WI38 (cell line): ENCODE measurements around the gene KIF3A.

ENCODE experiments used
- H3K4me3 ChIP-seq: 2 replicates; pipeline ENCODE4 v1.5.1; 2011; ENCODE audit warnings: low read depth, mild to moderate bottlenecking, control low read depth, low read length
- TF ChIP-seq, protein P1 (sequence below): IDR thresholded peaks from 2 replicates; pipeline ENCODE4 v1.5.1; 2012; ENCODE audit warnings: low read depth, mild to moderate bottlenecking, control low read depth, low read length

Gene KIF3A

DNA sequence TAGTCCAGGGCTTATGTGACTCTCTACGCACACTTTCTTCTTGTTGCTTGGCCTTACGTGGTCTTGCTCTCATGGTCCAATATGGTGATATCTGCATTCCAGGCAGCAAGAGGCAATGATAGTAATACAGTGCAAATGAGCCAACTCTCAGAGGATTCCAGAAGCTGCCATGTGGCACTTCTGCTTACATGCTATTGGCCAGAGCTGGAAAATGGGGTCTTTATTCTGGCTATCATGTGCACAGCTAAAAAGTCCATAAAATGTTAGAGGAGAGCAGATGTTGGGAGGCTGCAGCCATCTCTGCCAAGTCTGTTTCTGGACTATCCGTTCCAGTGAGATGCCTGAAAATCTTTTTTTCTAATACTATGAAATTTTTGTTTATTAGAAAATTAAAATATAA lies 42.6 kb upstream of the KIF3A start:
- H3K4me3 ChIP-seq, result no peak overlapping the region
- TF ChIP-seq, protein P1, sequence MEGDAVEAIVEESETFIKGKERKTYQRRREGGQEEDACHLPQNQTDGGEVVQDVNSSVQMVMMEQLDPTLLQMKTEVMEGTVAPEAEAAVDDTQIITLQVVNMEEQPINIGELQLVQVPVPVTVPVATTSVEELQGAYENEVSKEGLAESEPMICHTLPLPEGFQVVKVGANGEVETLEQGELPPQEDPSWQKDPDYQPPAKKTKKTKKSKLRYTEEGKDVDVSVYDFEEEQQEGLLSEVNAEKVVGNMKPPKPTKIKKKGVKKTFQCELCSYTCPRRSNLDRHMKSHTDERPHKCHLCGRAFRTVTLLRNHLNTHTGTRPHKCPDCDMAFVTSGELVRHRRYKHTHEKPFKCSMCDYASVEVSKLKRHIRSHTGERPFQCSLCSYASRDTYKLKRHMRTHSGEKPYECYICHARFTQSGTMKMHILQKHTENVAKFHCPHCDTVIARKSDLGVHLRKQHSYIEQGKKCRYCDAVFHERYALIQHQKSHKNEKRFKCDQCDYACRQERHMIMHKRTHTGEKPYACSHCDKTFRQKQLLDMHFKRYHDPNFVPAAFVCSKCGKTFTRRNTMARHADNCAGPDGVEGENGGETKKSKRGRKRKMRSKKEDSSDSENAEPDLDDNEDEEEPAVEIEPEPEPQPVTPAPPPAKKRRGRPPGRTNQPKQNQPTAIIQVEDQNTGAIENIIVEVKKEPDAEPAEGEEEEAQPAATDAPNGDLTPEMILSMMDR, result no peak

DNA sequence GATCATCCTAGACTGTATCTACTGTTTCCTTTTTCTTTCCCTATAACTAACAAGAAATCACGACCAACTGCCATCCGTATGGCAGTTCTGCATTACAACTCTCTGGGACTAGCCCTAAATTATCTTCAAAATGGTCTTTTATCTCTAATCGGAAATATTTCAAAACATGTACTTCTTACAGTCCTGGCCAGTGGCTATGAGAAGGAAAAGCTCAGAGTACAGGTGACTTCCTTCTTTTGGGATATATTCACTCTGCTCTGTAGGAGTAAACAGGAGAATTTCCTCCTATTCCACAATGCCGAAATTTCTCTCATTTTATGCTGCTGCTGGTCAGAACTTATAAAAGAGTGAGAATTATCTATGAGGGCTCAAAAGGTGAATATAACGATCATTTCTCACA lies 41.5 kb upstream of the KIF3A start:
- H3K4me3 ChIP-seq, result no peak overlapping the region
- TF ChIP-seq, protein P1, result no peak

DNA sequence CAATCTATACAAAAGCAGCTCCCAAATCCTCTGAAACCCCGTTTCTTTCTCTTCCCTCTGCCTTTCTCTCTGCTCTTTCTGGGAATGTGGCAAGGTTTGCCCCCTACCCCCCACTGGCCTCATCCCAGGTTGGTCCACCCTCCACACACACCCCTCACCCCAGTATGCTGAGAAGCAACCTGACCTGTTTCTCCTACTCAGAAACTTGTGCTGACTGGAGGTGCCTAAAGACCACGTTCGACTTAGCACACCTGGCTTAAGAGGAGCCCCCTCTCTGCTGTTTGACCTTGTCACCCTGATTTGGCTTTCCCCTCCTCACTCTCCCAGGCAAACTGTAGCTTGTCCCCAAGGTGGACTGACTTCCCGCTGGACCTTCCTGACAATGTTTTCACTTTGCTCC lies 40.8 kb upstream of the KIF3A start:
- peak overlapping the region; percentile 81 for H3K4me3 ChIP-seq
- TF ChIP-seq, protein P1, result no peak

- TF ChIP-seq, protein P1, result no peak
- H3K4me3 ChIP-seq, result peak within 1 kb of the TSS; percentile 81
Measured at GRCh38 chr5:132777209-132778069, 40.1 kb upstream of the KIF3A start, which contains the start of gene SEPTIN8. Gene SEPTIN8 (minus strand): TSS chr5:132777239. CDS start chr5:132777137, 102 bp downstream.

DNA sequence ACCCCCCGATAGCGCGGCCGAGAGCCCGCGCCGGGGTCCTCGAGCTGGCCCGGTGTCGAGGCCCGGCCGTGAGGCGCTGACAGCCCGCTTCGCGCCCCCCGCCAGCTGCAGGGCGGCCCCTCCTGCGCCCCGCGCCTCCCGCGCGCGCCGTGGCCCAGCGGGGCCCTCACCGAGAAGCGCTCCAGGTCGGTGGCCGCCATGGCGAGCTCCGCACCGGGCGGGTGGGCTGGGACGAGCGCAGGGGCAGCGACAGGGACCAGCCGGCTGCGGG lies 39.5 kb upstream of the KIF3A start:
- TF ChIP-seq, protein P1, result no peak
- H3K4me3 ChIP-seq, result peak overlapping the region; percentile 81

DNA sequence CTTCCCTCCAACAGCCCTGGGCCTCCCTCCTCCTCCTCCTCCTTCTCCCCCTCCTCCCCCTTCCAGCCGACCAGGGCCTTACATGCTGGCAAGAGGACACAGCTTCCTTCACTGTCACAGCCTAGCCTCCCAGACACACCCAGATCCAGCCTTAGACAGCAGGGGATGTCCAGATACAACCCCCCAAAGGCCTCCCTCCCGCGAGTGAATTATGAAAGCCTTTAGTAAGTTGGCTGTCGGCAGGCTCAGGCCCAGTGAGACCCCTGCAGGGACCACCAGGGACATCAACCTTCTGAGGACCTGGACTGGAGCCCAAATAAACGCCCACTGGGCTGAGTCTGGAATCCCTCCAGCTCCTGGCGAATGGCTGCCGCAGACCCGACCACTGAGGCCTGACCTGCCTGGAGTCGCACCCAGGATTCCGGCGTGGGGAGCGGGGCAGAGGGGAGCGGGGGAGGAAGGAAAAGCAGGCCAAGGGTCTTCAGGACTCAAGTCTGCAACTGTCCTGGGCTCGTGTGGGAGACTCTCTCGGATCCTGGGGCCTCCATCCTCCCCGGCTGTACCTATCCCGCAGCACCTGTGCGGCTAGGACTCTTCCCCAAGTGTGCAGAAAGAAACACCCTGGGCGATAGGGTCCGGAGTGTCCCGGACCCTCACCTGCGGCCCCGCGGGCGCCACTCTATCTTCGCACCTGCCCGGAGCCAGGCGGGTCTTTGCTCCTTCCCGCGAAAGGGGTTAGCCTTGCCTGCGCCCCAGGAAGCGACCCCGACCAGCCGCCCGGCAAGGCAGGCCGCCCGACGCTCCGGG lies 39.0 kb upstream of the KIF3A start:
- TF ChIP-seq, protein P1, result no peak

DNA sequence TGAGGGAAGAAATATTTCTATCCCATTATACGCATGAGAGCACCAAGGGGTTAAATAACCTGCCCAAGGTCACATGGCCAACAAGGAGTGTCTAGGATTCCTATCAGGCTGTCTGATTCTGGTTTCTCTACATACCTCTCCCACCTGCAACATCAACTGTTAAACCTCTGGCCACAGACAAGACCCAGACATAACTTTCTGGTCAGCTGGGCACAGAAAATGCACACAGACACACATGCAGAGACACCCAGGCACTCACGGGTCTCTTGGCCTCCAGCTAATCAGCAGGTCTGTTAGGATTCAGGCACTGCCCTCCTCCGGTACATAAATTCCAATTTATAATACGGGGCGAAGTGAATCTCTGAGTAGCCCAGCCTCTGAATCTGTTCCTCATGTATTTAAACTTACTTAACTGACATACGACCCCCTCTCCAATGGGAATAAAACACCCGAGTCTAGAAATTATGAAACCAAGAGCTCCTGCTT lies 38.2 kb upstream of the KIF3A start:
- H3K4me3 ChIP-seq, result peak overlapping the region; percentile 81; the same call in 1 of the 2 replicates
- TF ChIP-seq, protein P1, result no peak

More for the DNA sequence above, 39.0 kb upstream of the KIF3A start:
- peak overlapping the region; percentile 81 for H3K4me3 ChIP-seq
